HL-60 (cell line): Measurements from ENCODE around the gene KRTAP29-1.

Experiments
- POLR2AphosphoS5 ChIP-seq: IDR thresholded peaks from 2 replicates; pipeline ENCODE4 v1.6.1; 2012; ENCODE audit warnings: low read depth
- TF ChIP-seq, protein P1 (sequence below): IDR thresholded peaks from one replicate; pipeline ENCODE4 v1.5.1; 2011; ENCODE audit warnings: low read length, control low read depth, inconsistent platforms; ENCODE audit not compliant: insufficient read depth
- TF ChIP-seq, protein P2 (sequence below): IDR thresholded peaks from 2 replicates; pipeline ENCODE4 v1.6.1; 2012; ENCODE audit warnings: low read depth; ENCODE audit not compliant: insufficient replicate concordance

DNA sequence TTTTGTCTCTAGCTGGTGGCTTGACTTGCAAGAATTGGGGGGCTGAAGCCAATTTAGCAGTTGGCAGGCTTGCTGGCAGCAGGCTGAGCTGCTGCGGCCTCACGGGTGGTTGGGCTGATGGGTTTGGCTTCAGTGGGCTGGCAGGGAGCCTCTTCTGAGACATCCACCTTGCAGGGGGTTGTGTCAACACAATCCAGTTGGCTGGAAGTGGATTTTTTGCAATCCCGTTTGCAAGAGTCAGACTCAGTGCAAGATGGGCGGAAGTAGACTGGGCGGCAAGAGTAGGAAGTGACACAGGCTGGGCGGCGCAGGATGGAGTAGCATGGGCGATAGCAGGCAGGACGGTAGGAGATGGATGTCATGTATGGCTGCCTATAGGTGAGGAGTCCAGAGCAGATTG lies 5.0 kb upstream of the KRTAP29-1 start:
- TF ChIP-seq, protein P1, sequence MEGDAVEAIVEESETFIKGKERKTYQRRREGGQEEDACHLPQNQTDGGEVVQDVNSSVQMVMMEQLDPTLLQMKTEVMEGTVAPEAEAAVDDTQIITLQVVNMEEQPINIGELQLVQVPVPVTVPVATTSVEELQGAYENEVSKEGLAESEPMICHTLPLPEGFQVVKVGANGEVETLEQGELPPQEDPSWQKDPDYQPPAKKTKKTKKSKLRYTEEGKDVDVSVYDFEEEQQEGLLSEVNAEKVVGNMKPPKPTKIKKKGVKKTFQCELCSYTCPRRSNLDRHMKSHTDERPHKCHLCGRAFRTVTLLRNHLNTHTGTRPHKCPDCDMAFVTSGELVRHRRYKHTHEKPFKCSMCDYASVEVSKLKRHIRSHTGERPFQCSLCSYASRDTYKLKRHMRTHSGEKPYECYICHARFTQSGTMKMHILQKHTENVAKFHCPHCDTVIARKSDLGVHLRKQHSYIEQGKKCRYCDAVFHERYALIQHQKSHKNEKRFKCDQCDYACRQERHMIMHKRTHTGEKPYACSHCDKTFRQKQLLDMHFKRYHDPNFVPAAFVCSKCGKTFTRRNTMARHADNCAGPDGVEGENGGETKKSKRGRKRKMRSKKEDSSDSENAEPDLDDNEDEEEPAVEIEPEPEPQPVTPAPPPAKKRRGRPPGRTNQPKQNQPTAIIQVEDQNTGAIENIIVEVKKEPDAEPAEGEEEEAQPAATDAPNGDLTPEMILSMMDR, result no peak
- TF ChIP-seq POLR2AphosphoS5, result peak; percentile 51
- TF ChIP-seq, protein P2, sequence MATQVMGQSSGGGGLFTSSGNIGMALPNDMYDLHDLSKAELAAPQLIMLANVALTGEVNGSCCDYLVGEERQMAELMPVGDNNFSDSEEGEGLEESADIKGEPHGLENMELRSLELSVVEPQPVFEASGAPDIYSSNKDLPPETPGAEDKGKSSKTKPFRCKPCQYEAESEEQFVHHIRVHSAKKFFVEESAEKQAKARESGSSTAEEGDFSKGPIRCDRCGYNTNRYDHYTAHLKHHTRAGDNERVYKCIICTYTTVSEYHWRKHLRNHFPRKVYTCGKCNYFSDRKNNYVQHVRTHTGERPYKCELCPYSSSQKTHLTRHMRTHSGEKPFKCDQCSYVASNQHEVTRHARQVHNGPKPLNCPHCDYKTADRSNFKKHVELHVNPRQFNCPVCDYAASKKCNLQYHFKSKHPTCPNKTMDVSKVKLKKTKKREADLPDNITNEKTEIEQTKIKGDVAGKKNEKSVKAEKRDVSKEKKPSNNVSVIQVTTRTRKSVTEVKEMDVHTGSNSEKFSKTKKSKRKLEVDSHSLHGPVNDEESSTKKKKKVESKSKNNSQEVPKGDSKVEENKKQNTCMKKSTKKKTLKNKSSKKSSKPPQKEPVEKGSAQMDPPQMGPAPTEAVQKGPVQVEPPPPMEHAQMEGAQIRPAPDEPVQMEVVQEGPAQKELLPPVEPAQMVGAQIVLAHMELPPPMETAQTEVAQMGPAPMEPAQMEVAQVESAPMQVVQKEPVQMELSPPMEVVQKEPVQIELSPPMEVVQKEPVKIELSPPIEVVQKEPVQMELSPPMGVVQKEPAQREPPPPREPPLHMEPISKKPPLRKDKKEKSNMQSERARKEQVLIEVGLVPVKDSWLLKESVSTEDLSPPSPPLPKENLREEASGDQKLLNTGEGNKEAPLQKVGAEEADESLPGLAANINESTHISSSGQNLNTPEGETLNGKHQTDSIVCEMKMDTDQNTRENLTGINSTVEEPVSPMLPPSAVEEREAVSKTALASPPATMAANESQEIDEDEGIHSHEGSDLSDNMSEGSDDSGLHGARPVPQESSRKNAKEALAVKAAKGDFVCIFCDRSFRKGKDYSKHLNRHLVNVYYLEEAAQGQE, result peak; percentile 30
